Right lobe of liver (tissue), 4 donors: ENCODE measurements around the gene DENND11.

Source experiments
- CTCF ChIP-seq, 4 donors: fragments of 200-600 bp in 3 of 4; fragments of 450-650 bp in 1 of 4; IDR thresholded peaks; one replicate each; pipeline versions ENCODE4 v1.5.1 to v1.8.0; 2016 to 2022; ENCODE audit warnings: antibody characterized with exemption in 4 of 4, mild to moderate bottlenecking in 2 of 4
- POLR2A ChIP-seq: fragments of 450-650 bp; IDR thresholded peaks from one replicate; pipeline ENCODE4 v1.6.1; 2017; ENCODE audit warnings: antibody characterized with exemption, mild to moderate bottlenecking
- donor health status: DM: no; HTN: no; CAD: no.
- donor health status: DM: no; HTN: no; CAD: no.
- donor health status: DM: no; HTN: yes; CAD: no.

- TF ChIP-seq CTCF (IDR thresholded peaks at IDR 0.05) (no peak), POLR2A (no peak)
These were observed 23.0 kb downstream of the DENND11 start for GRCh38 chr7:141679014-141679413.
